ENCODE data around the gene ACOX3. TPM values are rescaled to one million over a fixed set of nuclear protein-coding genes. Genes with fewer than 3 reads are reported as not detected.
A peak's percentile ranks its signal among the peaks of the same experiment; 100 is the strongest.

Gene ACOX3
- total RNA-seq, 6 donors from 2014 or later, result 23.7 to 56.6 (median 31.8) TPM

DNA sequence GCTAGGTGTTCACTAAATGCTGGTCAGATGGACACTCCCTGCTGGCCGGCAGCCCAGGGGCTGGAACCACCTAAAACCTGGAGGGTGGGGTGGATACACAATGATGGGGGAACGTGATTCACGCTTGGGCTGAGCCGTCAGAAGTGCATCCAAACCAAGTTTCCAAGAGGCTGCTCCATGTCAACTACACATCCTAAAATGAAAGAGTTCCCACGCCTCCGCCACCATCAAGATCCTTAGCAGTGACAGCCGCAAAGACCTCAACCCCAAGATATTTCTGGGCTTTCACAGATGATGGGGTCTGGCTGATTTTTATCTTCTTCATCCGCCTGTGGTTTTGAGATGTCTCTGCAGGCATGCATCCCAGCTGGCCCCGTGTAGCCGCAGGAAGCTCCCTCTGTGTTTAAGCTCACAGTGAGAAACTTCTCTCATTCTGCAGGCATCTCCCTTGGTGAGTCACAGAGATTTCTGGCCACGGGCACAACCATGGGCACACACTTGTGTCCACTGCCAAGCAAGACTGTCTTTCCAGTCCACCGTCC lies 86.5 kb downstream of the ACOX3 start:
- ATAC-seq (ENCODE audit: low FRiP score in 2 of 2) (no peak), DNase-seq (peak in 1 of 2 donors; percentile 19)
- Histone ChIP-seq H3K4me3 (no peak overlapping the region), H3K9me3 (no peaks in the 10 kb centered on the region), H3K4me1 (peaks cover 16 to 33% (median 26%) of the 10 kb centered on the region in 4 donors), H3K27ac (peak overlapping the region in 1 of 4 donors; percentile 14), H3K36me3 (no peaks in the 10 kb centered on the region), H3K27me3 (no peaks in the 10 kb centered on the region)
- 60 to 78% methylated on average over 9 to 12 of the region's 12 CpGs for WGBS, 2 donors
- TF ChIP-seq EP300 (IDR thresholded peaks at IDR 0.05), result no peak
- TF ChIP-seq POLR2AphosphoS5 (IDR thresholded peaks at IDR 0.05), result peak in 1 of 2 donors; percentile 32

GRCh38 chr4:8353158-8353669 lies 87.3 kb downstream of the ACOX3 start:
- H3K27ac ChIP-seq, result peak overlapping the region in 1 of 4 donors; percentile 14
- H3K27me3 ChIP-seq, result no peaks in the 10 kb centered on the region
- DNase-seq, result peak in 1 of 2 donors; percentile 18
- no peaks in the 10 kb centered on the region for H3K9me3 ChIP-seq
- WGBS, 2 donors, result 91 to 92% methylated on average over 4 to 9 of the region's 9 CpGs
- H3K4me3 ChIP-seq, result no peak overlapping the region
- ATAC-seq (ENCODE audit: low FRiP score in 2 of 2), result no peak
- no peak for TF ChIP-seq CTCF (IDR thresholded peaks at IDR 0.05)
- no peak for TF ChIP-seq POLR2A (IDR thresholded peaks at IDR 0.05)
- TF ChIP-seq EP300 (IDR thresholded peaks at IDR 0.05), result no peak
- TF ChIP-seq POLR2AphosphoS5 (IDR thresholded peaks at IDR 0.05), result no peak
- no peaks in the 10 kb centered on the region for H3K36me3 ChIP-seq
- peaks cover 16 to 33% (median 26%) of the 10 kb centered on the region in 4 donors for H3K4me1 ChIP-seq

- H3K27ac ChIP-seq, result peak overlapping the region; percentile 22 to 56 (median 36)
- peak; percentile 62 to 66 for DNase-seq
These were observed 88.0 kb downstream of the ACOX3 start for GRCh38 chr4:8352368-8353157.

GRCh38 chr4:8351931-8352367 lies 88.6 kb downstream of the ACOX3 start:
- Histone ChIP-seq H3K27me3 (no peaks in the 10 kb centered on the region), H3K4me3 (no peak overlapping the region), H3K27ac (peak overlapping the region; percentile 22 to 56 (median 36)), H3K36me3 (no peaks in the 10 kb centered on the region), H3K9me3 (no peaks in the 10 kb centered on the region), H3K4me1 (peaks cover 16 to 33% (median 26%) of the 10 kb centered on the region in 4 donors)
- no peak for TF ChIP-seq EP300 (IDR thresholded peaks at IDR 0.05)
- no peak for TF ChIP-seq POLR2AphosphoS5 (IDR thresholded peaks at IDR 0.05)
- no peak for TF ChIP-seq POLR2A (IDR thresholded peaks at IDR 0.05)
- TF ChIP-seq CTCF (IDR thresholded peaks at IDR 0.05), result no peak
- ATAC-seq (ENCODE audit: low FRiP score in 2 of 2), result peak; percentile 34 to 59
- peak in 1 of 2 donors; percentile 49 for DNase-seq
- WGBS, 2 donors, result 40 to 57% methylated on average over 8 of the region's 8 CpGs

More at GRCh38 chr4:8352368-8353157, 88.0 kb downstream of the ACOX3 start:
- WGBS, 2 donors, result 52 to 77% methylated on average over 3 to 19 of the region's 20 CpGs
- no peak for TF ChIP-seq POLR2AphosphoS5 (IDR thresholded peaks at IDR 0.05)
- TF ChIP-seq EP300 (IDR thresholded peaks at IDR 0.05), result peak in 1 of 4 donors; percentile 38
- H3K36me3 ChIP-seq, result no peaks in the 10 kb centered on the region
- H3K9me3 ChIP-seq, result no peaks in the 10 kb centered on the region
- ATAC-seq (ENCODE audit: low FRiP score in 2 of 2), result peak; percentile 11 to 41
- peaks cover 16 to 33% (median 26%) of the 10 kb centered on the region in 4 donors for H3K4me1 ChIP-seq
- no peaks in the 10 kb centered on the region for H3K27me3 ChIP-seq
- H3K4me3 ChIP-seq, result no peak overlapping the region

GRCh38 chr4:8350841-8351461 lies 89.6 kb downstream of the ACOX3 start:
- no peak for DNase-seq
- TF ChIP-seq EP300 (IDR thresholded peaks at IDR 0.05), result no peak
- TF ChIP-seq POLR2AphosphoS5 (IDR thresholded peaks at IDR 0.05), result no peak
- no peak for TF ChIP-seq POLR2A (IDR thresholded peaks at IDR 0.05)
- no peak for TF ChIP-seq CTCF (IDR thresholded peaks at IDR 0.05)

More at GRCh38 chr4:8350841-8351461, 89.6 kb downstream of the ACOX3 start:
- Histone ChIP-seq H3K36me3 (no peaks in the 10 kb centered on the region), H3K4me3 (no peak overlapping the region), H3K4me1 (peaks cover 16 to 29% (median 25%) of the 10 kb centered on the region in 4 donors), H3K27me3 (no peaks in the 10 kb centered on the region), H3K27ac (peak overlapping the region in 3 of 4 donors; percentile 14 to 38 (median 34)), H3K9me3 (no peaks in the 10 kb centered on the region)
- ATAC-seq (ENCODE audit: low FRiP score in 2 of 2), result no peak
- 94% methylated on average over 12 of the region's 19 CpGs; no CpG with 5 or more reads in 1 of the 2 donors for WGBS, 2 donors
